22Rv1 (cell line): ENCODE measurements around the gene CALHM4.

ENCODE experiments used
- CTCF ChIP-seq: fragments of 450-650 bp; IDR thresholded peaks from 2 replicates; pipeline ENCODE4 v1.5.1; 2017; ENCODE audit warnings: mild to moderate bottlenecking
- ZFX ChIP-seq: fragments of 450-650 bp; IDR thresholded peaks from 2 replicates; pipeline ENCODE4 v1.6.1; 2017; ENCODE audit warnings: antibody characterized with exemption, borderline replicate concordance

GRCh38 chr6:116513224-116513875, 40.2 kb upstream of the CALHM4 start:
- TF ChIP-seq CTCF (no peak), ZFX (no peak)
